SHP77 (cell line): ENCODE data around the gene NTNG1.
"Not testable (repeated sequence)": the region's sequence is repeated elsewhere in the genome, so short reads cannot be mapped to it uniquely, and the experiment has no call there.

Experiments used
- DNase-seq, 2 experiments: peaks; one replicate each; lab custom pipeline; 2025; lab: John Stamatoyannopoulos, UW

NTNG1 gene

GRCh38 chr1:107140703-107141490, at the start of gene NTNG1:
Gene NTNG1 (plus strand): TSS chr1:107141039.
- peak in 1 of 2 experiments; percentile 64 for DNase-seq

DNA sequence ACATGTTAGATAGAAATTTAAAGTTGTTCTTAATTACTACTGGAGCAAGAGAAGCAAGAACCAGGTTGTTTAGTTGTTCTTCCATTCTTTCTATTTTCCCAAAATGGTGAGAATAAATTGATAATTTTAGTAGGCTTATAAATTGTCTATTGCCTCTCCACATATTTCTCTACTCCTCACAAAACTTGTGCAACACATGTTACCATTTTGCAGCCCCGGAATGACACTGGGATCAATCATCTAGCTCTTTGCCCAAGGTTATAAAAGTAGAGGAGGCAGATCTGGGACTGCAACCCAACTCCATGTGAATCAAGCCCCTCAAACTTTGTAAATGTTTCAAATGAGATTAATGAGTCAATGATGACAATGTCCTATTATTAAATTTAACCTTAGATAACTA, 49.4 kb upstream of the NTNG1 start:
- DNase-seq: no peak

DNA sequence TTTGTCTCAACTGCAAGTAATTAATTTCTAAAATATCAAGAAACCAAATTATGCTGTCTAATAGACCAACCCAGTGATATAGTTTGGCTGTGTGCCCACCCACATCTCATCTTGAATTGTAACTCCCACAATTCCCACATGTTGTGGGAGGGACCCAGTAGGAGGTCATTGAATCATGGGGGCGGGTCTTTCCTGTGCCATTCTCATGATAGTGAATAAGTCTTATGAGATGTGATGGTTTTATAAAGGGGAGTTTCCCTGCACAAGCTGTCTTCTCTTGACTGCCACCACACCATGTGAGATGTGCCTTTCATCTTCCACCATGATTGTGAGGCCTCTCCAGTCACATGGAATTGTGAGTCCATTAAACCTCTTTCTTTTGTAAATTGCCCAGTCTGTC, 47.4 kb upstream of the NTNG1 start:
- DNase-seq: not testable (repeated sequence)

DNA sequence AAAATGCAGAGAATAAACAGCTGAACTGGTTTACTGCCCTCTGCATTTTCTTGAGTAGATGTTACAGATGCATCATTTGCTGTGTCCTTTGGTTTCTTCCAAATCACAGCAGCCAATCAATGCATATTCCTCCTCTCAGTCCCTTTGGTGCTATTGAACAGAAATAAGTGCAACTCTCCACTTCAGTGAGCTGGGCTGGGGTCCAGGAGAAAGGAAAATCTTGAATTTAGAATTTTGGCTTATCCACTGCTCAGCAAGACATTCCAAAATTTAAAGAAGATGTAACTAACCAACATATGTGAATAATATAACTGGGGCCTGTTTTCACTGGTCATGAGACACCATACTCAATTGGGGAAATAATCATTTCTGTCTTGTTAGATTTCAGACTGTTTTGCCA, 45.2 kb upstream of the NTNG1 start:
- DNase-seq: no peak

DNA sequence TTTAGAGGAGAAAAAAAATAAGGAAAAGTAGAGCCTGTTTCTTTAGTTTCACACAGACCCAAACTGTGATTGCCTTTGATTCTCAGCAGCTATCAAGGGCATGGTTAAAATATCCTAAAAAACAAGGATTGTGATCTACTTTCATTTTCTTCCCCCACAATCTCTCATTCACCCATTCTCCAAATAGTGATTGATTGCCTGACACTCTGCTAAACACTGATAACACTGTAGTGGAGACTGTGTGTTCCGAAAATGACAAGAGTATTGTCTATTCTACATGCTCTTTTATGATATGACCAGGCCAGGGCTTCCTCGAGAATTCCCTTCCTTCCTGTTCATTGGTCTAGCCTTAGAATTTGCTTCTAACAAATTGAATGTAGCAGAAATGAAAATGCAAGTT, 44.1 kb upstream of the NTNG1 start:
- DNase-seq: no peak

- no peak for DNase-seq
Observed at GRCh38 chr1:107098961-107099360, 41.9 kb upstream of the NTNG1 start.

DNA sequence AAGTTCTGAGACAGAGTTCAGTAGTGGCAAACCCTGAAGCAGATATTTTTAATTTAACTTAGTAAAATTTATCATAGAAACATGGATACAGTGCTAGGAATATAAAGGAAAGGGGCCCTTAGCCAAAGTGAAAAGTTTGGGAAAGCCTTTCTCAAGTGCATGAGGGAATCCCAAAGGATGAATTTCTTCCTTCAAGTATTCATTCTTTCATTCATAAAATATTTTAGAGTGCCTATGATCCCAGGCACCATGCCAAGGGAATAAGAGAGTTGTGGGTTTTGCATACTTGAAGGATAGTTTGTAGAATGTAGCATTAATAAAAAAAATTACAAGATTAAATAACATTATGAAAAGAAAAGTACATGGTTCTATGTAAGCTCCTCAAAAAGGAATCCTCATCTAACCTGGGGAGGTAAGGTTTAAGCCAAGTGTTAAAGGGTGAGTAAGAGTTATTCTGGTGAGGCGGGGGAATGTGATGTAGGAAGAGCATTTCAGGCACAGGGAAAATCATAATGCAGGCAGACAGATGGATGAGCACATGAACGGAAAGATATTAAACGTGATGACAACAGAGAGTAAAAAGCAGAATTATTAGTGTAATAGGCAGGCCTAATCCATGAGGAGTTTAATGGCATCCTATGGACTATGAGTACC, 40.4 kb upstream of the NTNG1 start:
- no peak for DNase-seq

GRCh38 chr1:107105914-107106313, 34.9 kb upstream of the NTNG1 start:
- DNase-seq: no peak

- no peak for DNase-seq
Observed at GRCh38 chr1:107110326-107110725, 30.5 kb upstream of the NTNG1 start.

DNA sequence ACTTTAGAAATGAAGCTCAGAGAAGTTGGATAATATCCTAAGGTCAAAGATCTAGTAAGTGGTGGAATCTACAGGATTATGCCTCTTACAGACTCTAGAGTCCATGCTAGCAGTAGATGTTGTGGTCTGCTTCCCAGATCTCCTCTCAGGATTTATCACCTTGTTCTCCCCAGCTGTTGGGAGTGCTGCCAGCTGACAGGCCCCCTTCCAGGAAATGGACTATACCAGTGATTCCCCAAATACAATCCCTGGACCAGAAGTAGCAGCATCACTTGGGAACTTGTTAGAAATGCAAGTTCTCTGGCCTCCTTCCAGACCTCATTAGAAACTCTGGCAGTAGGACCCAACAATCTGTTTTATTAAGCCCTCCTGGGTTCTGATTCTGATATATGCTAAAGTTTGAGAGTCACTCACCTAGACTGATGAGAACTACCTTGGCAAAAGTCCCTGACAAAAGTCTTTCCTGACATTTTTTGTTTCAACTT, 24.5 kb upstream of the NTNG1 start:
- DNase-seq: no peak

- no peak for DNase-seq
Observed at GRCh38 chr1:107122225-107122624, 18.6 kb upstream of the NTNG1 start.

DNA sequence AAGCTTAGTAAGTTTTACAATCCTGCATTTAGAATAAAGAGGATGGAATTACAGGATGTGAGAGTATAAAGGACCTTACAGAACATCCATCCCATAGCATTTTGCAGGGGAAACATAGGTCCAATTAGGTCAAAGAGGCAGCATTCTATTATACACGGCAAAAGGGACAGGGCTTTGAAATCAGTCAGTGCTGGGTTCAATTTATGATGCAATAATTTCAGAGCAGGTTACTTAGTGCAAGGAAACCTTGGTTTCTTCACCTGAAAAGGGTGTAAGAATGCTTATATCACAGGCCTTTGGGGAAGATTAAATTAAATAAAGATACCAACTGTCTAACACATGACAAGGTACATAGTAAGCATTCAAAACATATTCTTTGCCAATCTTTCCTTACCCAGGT, 17.1 kb upstream of the NTNG1 start:
- no peak for DNase-seq

DNA sequence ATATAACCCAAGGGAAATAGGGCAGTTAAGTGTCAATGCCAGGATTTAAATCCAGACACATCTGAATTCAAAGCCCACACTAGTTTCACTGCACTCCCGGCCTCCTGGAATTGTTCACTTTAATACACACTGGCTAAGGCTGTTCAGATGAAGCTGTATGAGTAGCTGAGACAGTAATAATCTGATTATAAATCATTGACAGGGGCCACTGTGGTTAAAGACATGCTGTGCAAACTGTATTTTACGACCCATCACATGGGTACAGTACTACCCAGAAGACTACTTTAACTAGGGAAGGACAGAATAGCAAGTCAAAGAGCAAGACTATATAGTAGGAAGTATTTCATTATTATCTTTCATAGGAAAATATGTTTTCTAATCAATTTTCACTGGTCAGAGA, 16.1 kb upstream of the NTNG1 start:
- DNase-seq: no peak

DNA sequence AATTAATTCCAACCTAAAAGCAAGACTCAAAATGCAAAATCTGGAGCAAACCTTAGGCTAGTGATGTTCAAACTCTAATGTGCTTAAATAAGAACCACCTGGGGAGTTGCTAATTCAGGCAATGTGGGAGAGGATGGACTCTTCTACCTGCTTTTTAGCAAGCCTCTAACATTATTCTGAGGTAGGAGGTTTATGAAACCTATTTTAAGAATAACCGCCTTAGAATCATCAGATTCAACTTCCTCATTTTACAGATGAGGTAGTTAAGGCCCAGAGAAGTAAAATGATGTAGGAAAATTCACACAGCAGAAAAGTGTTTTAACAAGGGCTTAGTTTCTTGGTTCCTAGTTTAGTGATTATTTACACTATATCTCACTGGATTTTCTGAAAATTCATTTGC, 8.6 kb upstream of the NTNG1 start:
- DNase-seq: no peak

DNA sequence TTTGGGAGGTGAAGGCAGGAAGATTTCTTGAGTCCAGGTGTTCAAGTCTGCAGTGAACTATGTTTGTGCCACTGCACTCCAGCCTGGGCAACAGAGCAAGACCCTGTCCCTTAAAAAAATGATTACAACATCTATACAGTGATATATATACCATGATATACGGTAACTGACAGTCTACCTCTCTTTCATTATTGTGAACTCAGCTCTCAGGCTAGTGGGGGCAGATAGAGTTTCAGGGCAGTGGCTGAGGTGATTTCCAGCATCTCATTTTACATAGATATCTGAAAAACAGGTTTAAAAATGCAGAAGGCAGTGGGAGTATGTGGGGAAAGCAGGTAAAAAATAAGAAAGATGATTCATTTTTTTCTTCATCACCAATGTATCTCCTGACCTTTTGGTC, 8.1 kb upstream of the NTNG1 start:
- no peak for DNase-seq

- no peak for DNase-seq
Observed at GRCh38 chr1:107135463-107135862, 5.4 kb upstream of the NTNG1 start.

DNA sequence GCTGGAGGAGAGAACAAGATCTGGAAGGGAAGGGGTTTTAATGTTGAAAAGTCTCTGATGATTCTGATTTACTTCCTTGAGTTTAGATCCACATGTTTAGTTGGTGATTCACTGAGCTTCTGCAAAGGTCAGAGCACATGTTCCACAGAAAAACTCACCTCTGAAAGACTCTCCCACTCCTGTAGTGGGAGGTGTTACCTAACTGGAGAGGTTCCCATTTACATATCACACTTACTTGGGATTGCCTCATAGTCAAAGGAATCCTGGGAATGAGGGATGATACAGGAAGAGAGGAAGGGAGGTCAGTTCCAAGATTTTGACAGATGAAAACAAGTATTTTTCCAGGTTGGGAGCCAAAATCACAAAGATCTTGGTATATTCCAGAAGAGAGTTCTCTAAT, 2.7 kb upstream of the NTNG1 start:
- DNase-seq: no peak

DNA sequence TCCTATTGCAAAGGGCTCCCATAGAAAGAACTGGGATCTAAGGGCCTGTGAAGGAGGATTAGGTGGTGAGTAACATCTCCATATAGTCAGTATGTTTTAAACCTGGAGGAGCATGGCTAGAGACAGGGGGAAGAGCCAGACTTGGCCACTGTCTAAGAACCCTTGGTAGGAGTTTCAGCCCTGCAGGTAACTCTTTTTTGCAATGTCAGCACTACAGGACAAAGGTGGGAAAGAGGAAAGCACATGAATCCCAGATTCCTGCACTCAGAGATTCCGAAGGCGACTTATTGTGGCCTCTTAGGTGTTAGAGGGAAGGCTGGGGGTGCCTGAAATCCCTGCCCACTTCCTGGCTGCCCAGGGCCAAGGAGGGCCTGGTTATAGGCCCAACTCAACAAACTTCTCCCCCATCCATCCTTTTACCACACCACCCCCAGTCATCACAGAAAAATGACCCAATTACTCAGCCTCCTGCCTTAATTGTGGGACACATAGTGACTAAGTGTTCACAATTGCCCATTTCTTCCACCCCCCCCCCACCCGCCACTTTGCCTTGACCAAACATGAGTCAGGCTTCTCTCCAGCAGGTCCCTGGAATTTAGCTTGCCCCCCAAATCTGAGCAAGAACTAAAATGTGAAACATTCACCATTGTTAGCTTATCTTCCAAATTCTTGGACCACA, 1.9 kb upstream of the NTNG1 start:
- DNase-seq: no peak

DNA sequence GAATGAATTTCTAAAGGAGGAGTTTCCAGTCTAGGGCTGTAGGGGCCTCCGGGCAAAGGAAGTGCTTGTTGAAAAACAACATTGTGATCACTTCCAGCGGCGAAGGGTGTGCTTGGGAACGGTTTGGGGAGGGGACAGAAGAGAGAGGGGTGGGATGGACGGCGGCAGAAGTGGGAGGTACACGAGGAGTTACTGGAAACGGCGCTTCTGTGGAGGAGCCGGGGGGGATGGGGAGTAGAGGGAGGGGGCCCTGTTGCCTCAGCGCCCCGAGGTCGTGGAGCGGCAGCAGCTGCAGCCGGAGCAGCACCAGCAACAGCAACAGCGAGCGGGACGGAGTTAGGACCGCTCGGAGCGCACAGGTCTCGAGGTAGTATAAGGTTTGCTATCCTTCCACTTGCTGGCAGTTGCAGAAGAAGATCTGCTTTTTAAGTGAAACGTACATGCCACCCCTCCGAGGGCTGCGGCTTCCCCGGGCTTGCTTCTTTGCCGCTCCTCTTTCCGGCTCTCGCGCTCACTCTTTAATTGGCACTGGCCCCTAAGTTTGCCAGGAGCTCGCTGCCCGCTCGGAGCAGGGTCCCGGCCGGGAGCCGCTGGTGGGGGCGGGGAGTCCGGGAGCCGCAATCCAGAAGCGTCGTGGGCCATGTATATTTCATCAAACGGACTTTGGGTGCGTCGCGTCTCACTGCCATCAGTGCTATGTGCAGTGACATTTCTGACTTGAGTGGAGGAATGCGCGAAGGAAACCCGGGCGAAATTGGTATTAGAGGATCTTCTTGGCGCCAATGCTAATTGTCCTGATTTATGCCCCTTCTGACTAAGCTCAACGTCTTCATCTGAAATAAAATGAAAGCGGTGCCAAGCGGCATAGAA, 771 bp upstream of the NTNG1 start:
- no peak for DNase-seq

GRCh38 chr1:107141491-107142126, 770 bp downstream of the NTNG1 start:
- DNase-seq: peak; percentile 59 to 64

GRCh38 chr1:107142140-107142542, 1.3 kb downstream of the NTNG1 start:
- DNase-seq: peak; percentile 22 to 47

DNA sequence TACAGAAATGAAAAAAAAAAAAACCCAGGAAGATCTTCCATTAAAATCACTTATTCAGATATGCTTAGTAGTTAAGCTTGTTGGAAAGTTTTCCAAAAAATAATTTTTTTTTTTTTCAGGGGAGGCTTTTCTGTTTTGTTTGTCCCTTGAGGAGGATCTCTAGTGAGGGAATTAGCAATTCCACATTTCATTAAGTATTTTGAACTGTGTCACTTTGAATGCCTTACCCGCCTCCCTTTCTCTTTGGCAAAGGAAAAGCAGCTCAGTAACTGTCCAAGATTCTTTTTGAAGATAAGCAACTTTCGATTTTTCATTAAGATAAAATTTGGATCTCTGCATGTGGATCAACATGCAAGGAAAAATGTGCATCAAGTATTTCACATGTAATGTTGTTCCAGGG, 1.8 kb downstream of the NTNG1 start:
- DNase-seq: no peak
